GM19438 (cell line): ENCODE results near the gene MED27.

Source experiments
- ATAC-seq: cut with Tn5 transposase; IDR thresholded peaks from one replicate; pipeline ENCODE4 v1.9.1; 2021; ENCODE audit warnings: low read depth; ENCODE audit not compliant: unreplicated experiment

The MED27 gene

GRCh38 chr9:132044176-132044875 is 35.3 kb downstream of the MED27 start:
- ATAC-seq = no peak

GRCh38 chr9:132043708-132044107 is 36.0 kb downstream of the MED27 start:
- no peak for ATAC-seq

GRCh38 chr9:132042324-132042723 is 37.3 kb downstream of the MED27 start:
- ATAC-seq = no peak

- no peak for ATAC-seq
These were observed 37.9 kb downstream of the MED27 start for GRCh38 chr9:132041798-132042197.

GRCh38 chr9:132040808-132041207 is 38.9 kb downstream of the MED27 start:
- no peak for ATAC-seq

- no peak for ATAC-seq
These were observed 39.4 kb downstream of the MED27 start for GRCh38 chr9:132040246-132040645.

GRCh38 chr9:132039284-132039683 is 40.4 kb downstream of the MED27 start:
- no peak for ATAC-seq

GRCh38 chr9:132037458-132037857 is 42.2 kb downstream of the MED27 start:
- no peak for ATAC-seq

- ATAC-seq = no peak
These were observed 43.1 kb downstream of the MED27 start for GRCh38 chr9:132036521-132036920.

GRCh38 chr9:132035679-132036078 is 44.0 kb downstream of the MED27 start:
- no peak for ATAC-seq

- ATAC-seq = no peak
These were observed 47.3 kb downstream of the MED27 start for GRCh38 chr9:132032238-132032950.

GRCh38 chr9:132031467-132032237 is 48.0 kb downstream of the MED27 start:
- no peak for ATAC-seq

- ATAC-seq = no peak
These were observed 48.9 kb downstream of the MED27 start for GRCh38 chr9:132030626-132031325.

- ATAC-seq = no peak
These were observed 51.7 kb downstream of the MED27 start for GRCh38 chr9:132027752-132028663.

GRCh38 chr9:132026932-132027585 is 52.6 kb downstream of the MED27 start:
- ATAC-seq = no peak

- no peak for ATAC-seq
These were observed 53.9 kb downstream of the MED27 start for GRCh38 chr9:132025766-132026165.

GRCh38 chr9:132024589-132024988 is 55.1 kb downstream of the MED27 start:
- ATAC-seq = no peak

- no peak for ATAC-seq
These were observed 56.1 kb downstream of the MED27 start for GRCh38 chr9:132023419-132024180.
